Suprapubic skin (tissue), 4 donors: ENCODE results near the gene AUTS2. TPM values are rescaled to one million over a fixed set of nuclear protein-coding genes. Genes with fewer than 3 reads are reported as not detected.

Experiments
- DNase-seq, 2 donors: peaks; one replicate each; pipeline ENCODE4 v3.0.0-alpha.2; 2019; ENCODE audit warnings: low spot score in 2 of 2
- H3K27ac ChIP-seq: fragments of 200-600 bp; sonication (generic); one replicate; pipeline ENCODE4 v1.5.1; 2019
- H3K27me3 ChIP-seq: fragments of 200-600 bp; sonication (generic); one replicate; pipeline ENCODE4 v1.5.1; 2019
- H3K36me3 ChIP-seq: fragments of 200-600 bp; sonication (generic); one replicate; pipeline ENCODE4 v1.5.1; 2019
- H3K4me1 ChIP-seq: fragments of 200-600 bp; sonication (generic); one replicate; pipeline ENCODE4 v1.5.1; 2019
- H3K4me3 ChIP-seq: fragments of 200-600 bp; sonication (generic); one replicate; pipeline ENCODE4 v1.5.1; 2019; ENCODE audit warnings: mild to moderate bottlenecking
- H3K9me3 ChIP-seq: fragments of 200-600 bp; sonication (generic); one replicate; pipeline ENCODE4 v1.5.1; 2019
- EP300 ChIP-seq: sonication (generic); formaldehyde crosslinking; IDR thresholded peaks from one replicate; pipeline ENCODE4 v1.6.1; 2017; ENCODE audit warnings: antibody characterized with exemption
- POLR2A ChIP-seq, 2 donors: fragments of 450-650 bp; IDR thresholded peaks; one replicate each; pipeline ENCODE4 v1.6.1; 2017; ENCODE audit warnings: antibody characterized with exemption in 2 of 2, mild to moderate bottlenecking in 2 of 2, moderate library complexity in 2 of 2
- POLR2AphosphoS5 ChIP-seq, 3 donors: sonication (generic); formaldehyde crosslinking; IDR thresholded peaks; one replicate each; pipeline ENCODE4 v1.6.1; 2017; ENCODE audit warnings: antibody characterized with exemption in 3 of 3
- WGBS: methylation state at CpG from one replicate; pipeline ENCODE4 v1.1.5; 2018; 5-methylcytosine and 5-hydroxymethylcytosine counted together
- total RNA-seq, 4 donors: library from RNA; depleted of rRNA; stranded (reverse); fragments of >200 nt; gene quantifications; one replicate each; pipeline ENCODE4 v1.1.0, GENCODE V29; 2016
- TF ChIP-seq, protein P1 (sequence below), 2 donors: fragments of 200-600 bp in 1 of 2; fragments of 450-650 bp in 1 of 2; sonication (generic) in 1 of 2; IDR thresholded peaks; one replicate each; pipeline ENCODE4 v1.5.1; 2016 to 2019; ENCODE audit warnings: antibody characterized with exemption in 2 of 2, mild to moderate bottlenecking in 1 of 2, moderate library complexity in 1 of 2

AUTS2 gene
- total RNA-seq, 4 donors from 2014 or later: 31.0 to 102 (median 56.4) TPM

DNA sequence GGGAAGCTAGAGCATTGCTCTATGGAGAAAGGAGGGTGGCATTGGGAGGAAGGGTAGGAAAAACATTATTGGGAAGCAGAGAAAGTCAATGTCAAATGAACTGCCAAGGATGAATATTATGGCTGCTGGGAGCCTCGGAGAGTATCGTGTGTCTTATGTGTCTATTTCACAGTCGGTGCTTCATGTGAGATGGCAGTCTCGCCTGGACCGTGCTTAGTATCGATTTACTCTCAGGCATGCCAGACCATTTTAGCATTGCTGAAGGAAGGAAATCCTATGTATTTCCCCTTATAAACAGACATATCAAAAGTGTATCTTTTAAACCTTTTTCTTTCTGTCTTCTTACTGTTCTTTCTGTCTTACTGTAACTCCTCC is 612.6 kb downstream of the AUTS2 start:
- Histone ChIP-seq H3K36me3 (no peaks in the 10 kb centered on the region), H3K27ac (no peak overlapping the region), H3K27me3 (no peaks in the 10 kb centered on the region), H3K9me3 (no peaks in the 10 kb centered on the region), H3K4me3 (no peak overlapping the region), H3K4me1 (no peaks in the 10 kb centered on the region)
- DNase-seq: no peak
- TF ChIP-seq POLR2AphosphoS5 (IDR thresholded peaks at IDR 0.05): no peak
- TF ChIP-seq POLR2A (IDR thresholded peaks at IDR 0.05): no peak
- TF ChIP-seq, protein P1, sequence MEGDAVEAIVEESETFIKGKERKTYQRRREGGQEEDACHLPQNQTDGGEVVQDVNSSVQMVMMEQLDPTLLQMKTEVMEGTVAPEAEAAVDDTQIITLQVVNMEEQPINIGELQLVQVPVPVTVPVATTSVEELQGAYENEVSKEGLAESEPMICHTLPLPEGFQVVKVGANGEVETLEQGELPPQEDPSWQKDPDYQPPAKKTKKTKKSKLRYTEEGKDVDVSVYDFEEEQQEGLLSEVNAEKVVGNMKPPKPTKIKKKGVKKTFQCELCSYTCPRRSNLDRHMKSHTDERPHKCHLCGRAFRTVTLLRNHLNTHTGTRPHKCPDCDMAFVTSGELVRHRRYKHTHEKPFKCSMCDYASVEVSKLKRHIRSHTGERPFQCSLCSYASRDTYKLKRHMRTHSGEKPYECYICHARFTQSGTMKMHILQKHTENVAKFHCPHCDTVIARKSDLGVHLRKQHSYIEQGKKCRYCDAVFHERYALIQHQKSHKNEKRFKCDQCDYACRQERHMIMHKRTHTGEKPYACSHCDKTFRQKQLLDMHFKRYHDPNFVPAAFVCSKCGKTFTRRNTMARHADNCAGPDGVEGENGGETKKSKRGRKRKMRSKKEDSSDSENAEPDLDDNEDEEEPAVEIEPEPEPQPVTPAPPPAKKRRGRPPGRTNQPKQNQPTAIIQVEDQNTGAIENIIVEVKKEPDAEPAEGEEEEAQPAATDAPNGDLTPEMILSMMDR (IDR thresholded peaks at IDR 0.05): no peak
- no peak for TF ChIP-seq EP300
- 94% methylated on average over 6 of the region's 6 CpGs for WGBS

DNA sequence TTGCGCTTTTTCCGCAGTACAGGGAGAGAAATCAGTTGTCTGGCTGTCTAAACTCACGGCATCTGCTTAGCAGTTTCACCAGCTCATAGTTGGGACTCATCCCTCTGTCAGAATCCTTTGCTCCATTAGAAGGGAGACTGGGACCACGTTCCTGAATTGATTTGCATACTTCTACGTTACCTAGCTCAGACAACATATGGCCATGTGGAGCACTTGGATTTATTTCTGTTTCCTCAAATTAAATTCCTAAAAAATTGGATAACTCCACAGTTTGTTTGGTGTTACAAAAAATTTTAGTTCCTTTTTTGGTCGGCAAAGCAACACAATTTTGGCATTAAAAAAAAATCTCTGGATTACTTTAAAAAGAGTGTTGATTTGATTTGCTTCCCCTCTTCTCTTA is 614.0 kb downstream of the AUTS2 start:
- Histone ChIP-seq H3K4me3 (no peak overlapping the region), H3K27me3 (no peaks in the 10 kb centered on the region), H3K9me3 (no peaks in the 10 kb centered on the region), H3K36me3 (no peaks in the 10 kb centered on the region), H3K27ac (no peak overlapping the region), H3K4me1 (no peaks in the 10 kb centered on the region)
- WGBS: 91% methylated on average over 6 of the region's 6 CpGs
- DNase-seq: no peak
- TF ChIP-seq EP300 (no peak), POLR2A (IDR thresholded peaks at IDR 0.05) (no peak), POLR2AphosphoS5 (IDR thresholded peaks at IDR 0.05) (no peak)
- TF ChIP-seq, protein P1 (IDR thresholded peaks at IDR 0.05): no peak

DNA sequence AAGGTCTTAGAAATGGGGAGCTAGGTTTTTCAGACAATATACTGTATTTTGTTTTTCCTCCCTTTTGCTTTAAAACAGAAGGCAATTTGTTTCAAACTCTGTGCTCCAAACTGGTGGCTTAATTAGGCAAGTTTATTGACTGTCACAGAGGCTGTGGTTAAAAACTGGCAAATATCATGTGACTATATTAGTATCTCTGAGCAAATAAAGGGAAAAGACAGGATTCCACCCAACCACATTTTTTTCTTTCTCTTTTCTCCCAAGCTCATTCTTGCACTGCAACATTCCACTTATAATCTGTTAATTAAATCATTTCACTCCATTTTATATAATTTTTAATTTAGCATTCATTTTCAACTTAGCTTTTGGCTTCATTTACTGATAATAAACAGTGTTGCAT is 615.8 kb downstream of the AUTS2 start:
- Histone ChIP-seq H3K4me1 (no peaks in the 10 kb centered on the region), H3K4me3 (no peak overlapping the region), H3K27ac (no peak overlapping the region), H3K9me3 (no peaks in the 10 kb centered on the region), H3K27me3 (no peaks in the 10 kb centered on the region), H3K36me3 (no peaks in the 10 kb centered on the region)
- no peak for TF ChIP-seq POLR2A (IDR thresholded peaks at IDR 0.05)
- TF ChIP-seq, protein P1 (IDR thresholded peaks at IDR 0.05): no peak
- no peak for TF ChIP-seq EP300
- no peak for TF ChIP-seq POLR2AphosphoS5 (IDR thresholded peaks at IDR 0.05)
- no peak for DNase-seq

DNA sequence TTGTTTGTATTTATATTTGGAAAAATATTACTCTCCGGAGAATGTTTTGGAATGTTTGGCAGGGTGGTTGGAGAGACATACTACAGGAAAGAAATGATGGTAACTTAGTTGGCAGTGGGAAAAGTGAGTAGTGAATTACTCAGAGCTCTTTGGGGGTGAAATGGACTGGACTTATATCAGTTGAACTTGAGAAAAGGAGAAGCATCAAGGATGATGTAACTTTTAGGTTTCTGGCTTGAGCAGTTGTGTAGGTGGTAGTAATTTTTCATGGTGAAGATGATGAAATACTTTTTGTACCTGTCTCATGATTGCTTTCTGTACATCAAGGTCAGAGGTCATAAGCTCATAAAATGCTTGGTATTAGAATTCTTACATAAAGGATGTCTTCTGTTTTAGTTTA is 617.2 kb downstream of the AUTS2 start:
- H3K36me3 ChIP-seq: no peaks in the 10 kb centered on the region
- no peaks in the 10 kb centered on the region for H3K27me3 ChIP-seq
- no peaks in the 10 kb centered on the region for H3K4me1 ChIP-seq
- 67% methylated on average over 1 of the region's 1 CpG for WGBS
- H3K27ac ChIP-seq: no peak overlapping the region
- no peaks in the 10 kb centered on the region for H3K9me3 ChIP-seq
- TF ChIP-seq POLR2A (IDR thresholded peaks at IDR 0.05): no peak
- no peak for TF ChIP-seq EP300
- TF ChIP-seq, protein P1 (IDR thresholded peaks at IDR 0.05): no peak
- no peak for TF ChIP-seq POLR2AphosphoS5 (IDR thresholded peaks at IDR 0.05)
- H3K4me3 ChIP-seq: no peak overlapping the region
- no peak for DNase-seq

DNA sequence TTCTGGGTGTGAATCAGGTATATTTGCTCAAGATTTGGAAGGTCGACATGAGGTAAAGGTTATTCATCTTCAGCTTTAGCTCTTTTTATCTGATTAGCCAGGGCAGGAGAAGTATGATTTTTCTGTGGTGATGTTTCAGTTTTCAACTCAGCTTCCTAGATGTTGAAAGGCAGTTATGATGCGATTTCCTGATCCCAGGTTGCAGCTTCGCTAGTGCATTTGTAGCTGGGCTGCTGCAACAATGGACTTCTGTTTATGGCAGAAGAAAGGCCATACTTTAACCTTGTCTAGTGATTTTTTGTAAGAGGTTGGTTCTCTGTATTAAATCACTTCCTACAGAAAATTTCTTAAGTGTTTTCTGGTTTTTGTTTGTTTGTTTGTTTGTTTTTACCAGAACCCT is 619.3 kb downstream of the AUTS2 start:
- 90% methylated on average over 3 of the region's 3 CpGs for WGBS
- no peak for DNase-seq
- H3K27me3 ChIP-seq: no peaks in the 10 kb centered on the region

More for the DNA sequence above, 619.3 kb downstream of the AUTS2 start:
- no peak overlapping the region for H3K27ac ChIP-seq
- H3K9me3 ChIP-seq: no peaks in the 10 kb centered on the region
- no peaks in the 10 kb centered on the region for H3K4me1 ChIP-seq
- TF ChIP-seq, protein P1 (IDR thresholded peaks at IDR 0.05): no peak
- TF ChIP-seq POLR2A (IDR thresholded peaks at IDR 0.05) (no peak), EP300 (no peak), POLR2AphosphoS5 (IDR thresholded peaks at IDR 0.05) (no peak)
- H3K36me3 ChIP-seq: no peaks in the 10 kb centered on the region
- H3K4me3 ChIP-seq: no peak overlapping the region
